MM.1S (cell line): ENCODE data around the gene IQSEC1.

ENCODE experiments used
- EZH2 ChIP-seq: fragments of 300-600 bp; sonication (generic); optimal IDR thresholded peaks from 2 replicates; pipeline ENCODE3; 2017; ENCODE audit warnings: low read depth, mild to moderate bottlenecking, antibody characterized with exemption, low read length, mixed read lengths
- EZH2phosphoT487 ChIP-seq: fragments of 300-600 bp; sonication (generic); IDR thresholded peaks from 2 replicates; pipeline ENCODE4 v1.6.1; 2018; ENCODE audit warnings: antibody characterized with exemption, low read length
- TF ChIP-seq, protein P1 (sequence below): fragments of 300-600 bp; sonication (generic); IDR thresholded peaks from 2 replicates; pipeline ENCODE4 v1.5.1; 2016; ENCODE audit warnings: antibody characterized with exemption, low read length, mixed read lengths

DNA sequence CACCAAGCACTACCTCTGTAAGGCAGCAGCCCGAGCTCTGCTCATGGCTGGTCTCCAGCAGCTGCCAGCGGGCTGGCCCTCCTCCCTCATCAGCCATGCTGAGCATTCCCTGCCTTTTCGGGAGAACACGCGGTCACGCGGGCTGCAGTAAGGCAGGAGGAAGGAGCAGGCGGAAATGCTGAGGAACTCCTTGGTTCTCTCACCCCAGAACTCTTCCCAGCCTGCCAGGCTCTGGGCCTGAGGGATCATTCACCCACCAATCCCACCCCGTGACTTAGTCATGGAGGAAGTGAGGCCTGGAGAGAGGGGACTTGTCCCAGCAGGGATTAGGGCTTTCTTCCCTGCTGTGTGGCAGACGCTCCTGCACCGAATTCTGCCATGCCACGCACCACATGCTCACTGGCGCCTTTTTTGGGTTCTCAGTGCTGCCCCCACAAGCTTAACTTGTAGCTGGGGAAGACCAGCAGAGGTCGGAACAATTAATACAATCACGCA, 189.0 kb downstream of the IQSEC1 start:
- TF ChIP-seq, protein P1, sequence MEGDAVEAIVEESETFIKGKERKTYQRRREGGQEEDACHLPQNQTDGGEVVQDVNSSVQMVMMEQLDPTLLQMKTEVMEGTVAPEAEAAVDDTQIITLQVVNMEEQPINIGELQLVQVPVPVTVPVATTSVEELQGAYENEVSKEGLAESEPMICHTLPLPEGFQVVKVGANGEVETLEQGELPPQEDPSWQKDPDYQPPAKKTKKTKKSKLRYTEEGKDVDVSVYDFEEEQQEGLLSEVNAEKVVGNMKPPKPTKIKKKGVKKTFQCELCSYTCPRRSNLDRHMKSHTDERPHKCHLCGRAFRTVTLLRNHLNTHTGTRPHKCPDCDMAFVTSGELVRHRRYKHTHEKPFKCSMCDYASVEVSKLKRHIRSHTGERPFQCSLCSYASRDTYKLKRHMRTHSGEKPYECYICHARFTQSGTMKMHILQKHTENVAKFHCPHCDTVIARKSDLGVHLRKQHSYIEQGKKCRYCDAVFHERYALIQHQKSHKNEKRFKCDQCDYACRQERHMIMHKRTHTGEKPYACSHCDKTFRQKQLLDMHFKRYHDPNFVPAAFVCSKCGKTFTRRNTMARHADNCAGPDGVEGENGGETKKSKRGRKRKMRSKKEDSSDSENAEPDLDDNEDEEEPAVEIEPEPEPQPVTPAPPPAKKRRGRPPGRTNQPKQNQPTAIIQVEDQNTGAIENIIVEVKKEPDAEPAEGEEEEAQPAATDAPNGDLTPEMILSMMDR = no peak
- TF ChIP-seq EZH2 (no peak), EZH2phosphoT487 (no peak)
